Hindlimb muscle (tissue), 1 donor: ENCODE results near the gene HYAL4. TPM values are rescaled to one million over a fixed set of nuclear protein-coding genes. Genes with fewer than 3 reads are reported as not detected.
A peak's percentile ranks its signal among the peaks of the same experiment; 100 is the strongest.
"Not testable (repeated sequence)": the region's sequence is repeated elsewhere in the genome, so short reads cannot be mapped to it uniquely, and the experiment has no call there.

ENCODE experiments used
- DNase-seq: peaks from one replicate; pipeline ENCODE4 v3.0.0-alpha.2; 2013
- polyA plus RNA-seq: library from polyadenylated mRNA; unstranded; fragments of 120-200 nt; gene quantifications from one replicate; pipeline ENCODE4 v1.2.1, GENCODE V29; 2013; ENCODE audit not compliant: insufficient read length

Gene HYAL4, protein sequence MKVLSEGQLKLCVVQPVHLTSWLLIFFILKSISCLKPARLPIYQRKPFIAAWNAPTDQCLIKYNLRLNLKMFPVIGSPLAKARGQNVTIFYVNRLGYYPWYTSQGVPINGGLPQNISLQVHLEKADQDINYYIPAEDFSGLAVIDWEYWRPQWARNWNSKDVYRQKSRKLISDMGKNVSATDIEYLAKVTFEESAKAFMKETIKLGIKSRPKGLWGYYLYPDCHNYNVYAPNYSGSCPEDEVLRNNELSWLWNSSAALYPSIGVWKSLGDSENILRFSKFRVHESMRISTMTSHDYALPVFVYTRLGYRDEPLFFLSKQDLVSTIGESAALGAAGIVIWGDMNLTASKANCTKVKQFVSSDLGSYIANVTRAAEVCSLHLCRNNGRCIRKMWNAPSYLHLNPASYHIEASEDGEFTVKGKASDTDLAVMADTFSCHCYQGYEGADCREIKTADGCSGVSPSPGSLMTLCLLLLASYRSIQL
- polyA plus RNA-seq = not detected

DNA sequence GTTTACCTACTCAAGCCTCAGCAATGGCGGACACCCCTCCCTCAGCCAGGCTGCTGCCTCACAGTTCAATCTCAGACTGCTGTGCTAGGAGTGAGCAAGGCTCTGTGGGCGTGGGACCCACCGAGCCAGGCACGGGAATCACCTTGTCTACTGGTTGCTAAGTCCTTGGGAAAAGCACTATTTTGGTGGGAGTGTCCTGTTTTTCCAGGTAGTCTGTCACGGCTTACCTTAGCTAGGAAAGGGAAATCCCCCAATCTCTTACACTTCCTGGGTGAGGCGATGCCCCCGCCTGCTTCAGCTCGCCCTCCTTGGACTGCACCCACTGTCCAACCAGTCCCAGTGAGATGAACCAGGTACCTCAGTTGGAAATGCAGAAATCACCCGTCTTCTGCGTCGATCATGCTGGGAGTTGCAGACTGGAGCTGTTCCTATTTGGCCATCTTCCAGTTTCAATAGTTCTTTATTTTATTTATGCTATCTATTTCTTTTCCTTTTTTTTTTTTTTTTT, at the start of gene HYAL4:
Gene HYAL4, plus strand, starts transcription at position 458 of the 508 bp plus-strand sequence. CDS start 23,105 bp downstream, outside the sequence.
- DNase-seq = no peak

- no peak for DNase-seq
Measured at GRCh38 chr7:123795917-123796316, 49.1 kb upstream of the HYAL4 start.

DNA sequence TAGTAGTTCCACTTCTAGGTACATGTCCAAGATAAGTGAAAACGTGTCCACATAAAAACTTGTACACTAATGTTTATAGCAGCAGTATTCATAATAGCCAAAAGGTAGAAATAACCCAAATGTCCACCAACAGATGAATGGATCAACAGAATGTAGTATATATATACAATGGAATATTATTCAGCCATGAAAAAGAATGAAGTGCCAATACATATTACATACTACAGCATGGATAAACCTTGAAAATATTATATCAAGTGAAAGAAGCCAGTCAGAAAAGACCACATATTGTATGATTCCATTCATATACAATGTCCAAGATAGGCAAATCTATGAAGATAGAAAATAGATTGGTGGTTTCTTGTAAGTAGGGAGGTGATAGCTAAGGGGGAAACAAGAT, 48.4 kb upstream of the HYAL4 start:
- no peak for DNase-seq

DNA sequence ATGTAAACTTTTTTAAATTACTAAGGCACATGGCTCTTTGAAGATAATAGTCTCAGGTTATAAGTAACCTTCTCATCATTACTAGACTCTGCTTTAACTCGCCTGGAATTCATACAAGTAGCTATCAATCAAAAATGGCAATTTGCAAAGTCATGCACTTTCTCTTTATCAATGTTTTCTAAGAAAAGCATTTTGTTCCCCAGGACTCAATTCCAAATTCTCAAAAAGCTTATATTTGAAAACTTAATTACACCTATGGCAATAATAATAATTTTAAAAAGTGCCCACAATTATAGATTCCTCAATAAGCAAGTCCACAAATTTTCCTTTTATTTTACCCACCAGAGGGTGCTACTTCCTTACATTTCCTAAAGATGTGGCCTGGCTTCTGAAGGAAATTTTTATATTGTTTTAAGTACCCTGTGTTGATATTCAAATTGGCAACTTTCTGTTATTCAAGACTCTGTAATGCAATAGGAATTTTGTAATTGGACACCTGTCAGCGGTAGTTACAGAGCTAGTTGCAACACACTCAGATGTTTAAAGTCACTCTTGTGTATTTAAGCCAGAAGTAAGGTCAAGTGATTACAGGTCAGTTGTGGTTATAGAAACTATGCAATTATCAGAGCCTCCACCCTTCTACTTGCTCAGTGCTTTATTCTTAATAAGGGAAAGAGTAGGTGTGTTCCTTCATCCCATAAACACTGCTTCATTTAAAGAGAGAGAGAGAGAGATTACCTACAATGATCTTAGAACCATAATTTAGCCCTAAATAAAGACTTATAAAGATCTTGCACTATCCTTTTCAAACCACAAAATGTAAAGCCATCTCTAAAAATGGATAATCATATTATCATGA, 47.1 kb upstream of the HYAL4 start:
- DNase-seq = peak; percentile 17

DNA sequence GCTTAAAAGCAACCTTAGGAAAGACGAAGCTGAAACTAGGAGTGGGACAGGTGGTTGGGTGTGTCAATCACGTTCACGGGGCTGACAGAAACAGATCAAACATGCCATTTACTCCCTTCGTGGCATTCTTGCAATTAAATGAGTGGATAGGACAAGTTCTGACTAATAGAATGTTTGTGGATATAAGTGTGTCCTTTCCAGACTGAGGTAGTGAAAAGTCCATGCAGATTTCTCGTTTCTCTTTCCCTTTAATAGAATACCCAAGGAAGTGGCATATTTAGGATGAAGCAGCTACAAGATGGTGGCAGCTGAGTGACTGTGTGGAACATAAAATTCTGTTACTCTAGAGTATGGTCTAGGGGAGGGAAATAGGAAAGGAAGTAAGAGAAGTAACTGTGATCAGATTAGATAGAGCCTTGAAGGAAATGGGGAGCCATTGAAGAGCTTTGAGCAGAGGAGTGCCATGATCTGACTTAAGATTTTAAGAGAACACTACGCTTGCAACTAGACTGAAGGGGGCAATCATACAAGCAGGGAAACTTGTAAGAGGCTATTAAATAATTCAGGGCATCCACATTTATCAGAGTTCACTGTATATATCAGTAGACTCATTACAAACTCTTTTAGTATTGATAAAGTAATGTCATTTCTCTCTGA, 46.3 kb upstream of the HYAL4 start:
- DNase-seq = no peak

- no peak for DNase-seq
Measured at GRCh38 chr7:123802249-123802648, 42.7 kb upstream of the HYAL4 start.

DNA sequence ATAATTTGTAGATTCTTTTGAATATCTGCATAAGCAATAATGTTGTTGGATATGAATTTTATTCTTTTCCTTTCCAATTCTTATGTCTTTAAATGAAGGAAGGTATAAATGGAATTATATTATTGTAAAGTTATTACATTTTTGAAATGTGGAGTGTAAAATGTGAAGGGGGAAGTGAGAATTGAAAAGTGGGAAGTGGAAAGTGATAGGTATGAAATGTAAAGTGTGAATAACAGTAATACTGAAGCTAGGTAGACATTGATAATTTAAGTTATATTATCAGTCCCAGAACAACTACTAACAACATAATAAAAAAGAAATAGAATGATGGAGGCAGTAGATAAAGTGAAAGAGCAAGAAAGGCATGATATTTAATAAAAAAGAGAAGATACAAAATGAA, 39.7 kb upstream of the HYAL4 start:
- DNase-seq = no peak

DNA sequence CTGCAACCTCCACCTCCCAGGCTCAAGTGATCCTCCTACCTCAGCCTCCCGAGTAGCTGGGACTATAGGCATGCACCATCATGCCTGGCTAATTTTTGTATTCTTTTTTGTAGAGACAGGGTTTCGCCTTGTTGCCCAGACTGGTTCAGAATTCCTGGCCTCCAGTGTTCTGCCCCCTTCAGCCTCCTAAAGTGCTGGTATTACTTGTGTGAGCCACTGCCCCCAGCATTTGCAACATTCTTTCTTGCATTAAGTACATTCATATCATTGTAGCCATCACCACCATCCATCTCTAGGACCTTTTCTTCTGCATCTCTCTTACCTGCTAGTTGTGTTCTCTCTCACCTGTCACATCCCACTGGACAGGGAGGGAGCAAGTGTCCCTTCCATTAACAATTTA, 35.5 kb upstream of the HYAL4 start:
- no peak for DNase-seq

- DNase-seq = no peak
Measured at GRCh38 chr7:123811056-123811455, 33.9 kb upstream of the HYAL4 start.

DNA sequence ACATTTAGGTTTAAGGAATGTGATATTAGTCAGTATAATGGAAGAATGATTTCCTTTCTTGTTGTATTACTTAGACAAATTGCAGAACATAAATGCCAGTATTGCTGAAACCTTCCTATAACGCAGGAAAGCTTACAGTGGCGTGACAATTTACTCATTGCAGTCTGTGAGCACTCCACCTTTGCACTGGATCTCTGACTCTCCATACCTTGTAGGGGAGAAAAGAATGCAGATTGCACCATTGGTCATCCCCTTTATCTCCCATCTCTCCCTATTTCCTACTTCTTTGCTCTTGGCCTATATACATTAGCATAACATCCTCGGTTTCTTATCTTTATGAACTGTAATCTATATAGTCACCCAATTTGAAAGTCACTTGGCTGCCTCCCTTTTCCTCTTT, 28.1 kb upstream of the HYAL4 start:
- DNase-seq = no peak

GRCh38 chr7:123819001-123819400, 26.0 kb upstream of the HYAL4 start:
- DNase-seq = no peak

DNA sequence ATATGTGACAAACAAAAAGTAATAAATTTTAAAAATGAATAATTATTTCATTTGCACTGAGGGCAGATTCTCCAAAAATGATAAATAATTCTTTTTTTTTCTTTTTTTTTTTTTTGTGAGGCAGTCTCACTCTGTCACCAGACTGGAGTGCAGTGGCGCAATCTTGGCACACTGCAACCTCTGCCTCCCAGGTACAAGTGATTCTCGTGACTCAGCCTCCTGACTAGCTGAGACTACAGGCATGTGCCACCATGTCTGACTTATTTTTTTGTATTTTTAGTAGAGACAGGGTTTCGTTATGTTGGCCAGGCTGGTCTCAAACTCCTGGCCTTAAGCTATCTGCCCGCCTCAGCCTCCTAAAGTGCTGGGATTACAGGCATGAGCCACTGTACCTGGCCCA, 25.2 kb upstream of the HYAL4 start:
- not testable (repeated sequence) for DNase-seq

- no peak for DNase-seq
Measured at GRCh38 chr7:123820864-123821263, 24.1 kb upstream of the HYAL4 start.

- DNase-seq = no peak
Measured at GRCh38 chr7:123821320-123821719, 23.6 kb upstream of the HYAL4 start.

DNA sequence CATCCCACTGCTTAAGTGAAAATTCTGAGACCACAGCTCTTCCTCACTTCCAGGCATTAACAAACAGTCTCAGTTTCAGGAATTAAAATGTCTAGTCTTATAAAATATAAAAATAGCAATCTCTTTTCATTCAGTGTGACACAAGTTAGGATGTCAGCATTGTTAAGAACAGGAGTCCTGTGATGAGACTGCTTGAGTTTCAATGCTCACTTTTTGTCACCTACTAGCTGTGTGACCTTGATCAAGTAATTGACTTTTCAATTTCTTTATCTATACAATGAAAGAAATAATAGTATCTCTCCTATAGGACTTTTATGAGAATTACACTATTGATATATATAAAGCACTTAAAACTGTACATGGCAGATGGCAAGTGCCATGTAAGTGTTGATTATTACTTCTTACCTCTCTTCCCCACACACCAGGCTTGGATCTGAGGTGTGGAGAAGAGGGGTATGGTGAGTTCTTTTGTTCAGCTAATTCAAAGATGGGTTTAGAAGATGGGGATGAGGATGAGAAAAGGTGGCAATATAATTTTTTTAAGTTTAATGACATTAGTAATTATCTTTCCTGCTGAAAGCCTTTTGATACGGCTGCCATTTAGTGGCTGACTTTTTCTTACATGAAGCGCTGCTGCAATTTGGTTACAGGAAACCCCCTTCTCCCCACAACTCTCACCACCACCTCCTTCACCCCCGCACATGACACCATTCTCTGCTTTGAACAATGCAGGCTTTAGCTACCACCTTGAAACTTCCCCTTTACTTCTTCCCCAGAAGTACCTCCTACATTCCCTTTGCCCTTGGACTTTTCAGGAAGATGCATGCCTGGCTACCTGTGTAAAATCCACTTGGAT, 20.8 kb upstream of the HYAL4 start:
- no peak for DNase-seq

GRCh38 chr7:123824754-123825067, 20.3 kb upstream of the HYAL4 start:
- no peak for DNase-seq

GRCh38 chr7:123828805-123829204, 16.2 kb upstream of the HYAL4 start:
- DNase-seq = no peak

DNA sequence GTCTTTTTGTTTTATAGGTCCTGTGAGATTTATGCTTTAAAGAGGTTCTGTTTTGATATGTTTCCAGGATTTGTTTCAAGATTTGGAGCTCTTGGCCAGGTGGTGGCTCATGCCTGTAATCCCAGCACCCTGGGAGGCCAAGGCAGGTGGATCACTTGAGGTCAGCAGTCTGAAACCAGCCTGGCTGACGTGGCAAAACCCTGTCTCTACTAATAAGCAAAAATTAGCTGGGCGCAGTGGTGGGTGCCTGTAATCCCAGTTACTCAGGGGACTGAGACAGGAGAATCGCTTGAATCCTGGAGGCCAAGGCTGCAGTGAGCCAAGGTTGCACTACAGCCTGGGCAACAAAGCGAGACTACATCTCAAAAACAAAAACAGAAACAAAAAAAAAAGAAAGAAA, 8.3 kb upstream of the HYAL4 start:
- DNase-seq = no peak

GRCh38 chr7:123839106-123839505, 5.9 kb upstream of the HYAL4 start:
- DNase-seq = not testable (repeated sequence)

GRCh38 chr7:123844142-123844541, 827 bp upstream of the HYAL4 start:
- DNase-seq = not testable (repeated sequence)

- DNase-seq = no peak
Measured at GRCh38 chr7:123845823-123846216, 851 bp downstream of the HYAL4 start.
